GM21360 (cell line): ENCODE measurements around the gene DKK1.
"Not testable (repeated sequence)": the region's sequence is repeated elsewhere in the genome, so short reads cannot be mapped to it uniquely, and the experiment has no call there.

ENCODE experiments used
- ATAC-seq: cut with Tn5 transposase; IDR thresholded peaks from one replicate; pipeline ENCODE4 v1.9.1; 2021; ENCODE audit warnings: mild to moderate bottlenecking, moderate library complexity; ENCODE audit not compliant: unreplicated experiment

DKK1 gene

GRCh38 chr10:52365547-52366432 lies 51.7 kb downstream of the DKK1 start:
- not testable (repeated sequence) for ATAC-seq
